Spleen (tissue), 11 donors: ENCODE results near the gene CMTM8. TPM values are rescaled to one million over a fixed set of nuclear protein-coding genes. Genes with fewer than 3 reads are reported as not detected.
A peak's percentile ranks its signal among the peaks of the same experiment; 100 is the strongest.

Experiments
- DNase-seq: peaks from one replicate; pipeline ENCODE4 v3.0.0-alpha.2; 2020
- H3K27ac ChIP-seq, 8 donors: fragments of 200-600 bp; sonication (generic) in 7 of 8; 1 replicate in 4 of 8; 2 replicates in 4 of 8; pipeline versions ENCODE4 v1.5.0 to v1.8.0; 2016 to 2021; ENCODE audit warnings: inconsistent platforms in 4 of 8, mild to moderate bottlenecking in 4 of 8, moderate library complexity in 1 of 8
- H3K27me3 ChIP-seq, 7 donors: fragments of 200-600 bp; sonication (generic) in 6 of 7; replicated peaks in 1 of 7; 1 replicate in 4 of 7; 2 replicates in 3 of 7; pipeline versions ENCODE4 v1.5.0 to v1.8.0; 2016 to 2021; ENCODE audit warnings: inconsistent platforms in 3 of 7, mild to moderate bottlenecking in 1 of 7
- H3K36me3 ChIP-seq, 6 donors: fragments of 200-600 bp; sonication (generic) in 5 of 6; 1 replicate in 4 of 6; 2 replicates in 2 of 6; pipeline versions ENCODE4 v1.5.0 to v1.8.0; 2016 to 2021; ENCODE audit warnings: inconsistent platforms in 2 of 6
- H3K4me1 ChIP-seq, 6 donors: fragments of 200-600 bp; sonication (generic) in 5 of 6; 1 replicate in 3 of 6; 2 replicates in 3 of 6; pipeline versions ENCODE4 v1.5.0 to v1.8.0; 2016 to 2021; ENCODE audit warnings: inconsistent platforms in 3 of 6
- H3K4me3 ChIP-seq, 8 donors: fragments of 200-600 bp; sonication (generic) in 7 of 8; 1 replicate in 4 of 8; 2 replicates in 4 of 8; pipeline versions ENCODE4 v1.5.0 to v1.8.0; 2016 to 2021; ENCODE audit warnings: inconsistent platforms in 4 of 8, mild to moderate bottlenecking in 4 of 8, moderate library complexity in 2 of 8
- H3K9me3 ChIP-seq, 8 donors: fragments of 200-600 bp; sonication (generic) in 7 of 8; 1 replicate in 4 of 8; 2 replicates in 4 of 8; pipeline versions ENCODE4 v1.5.0 to v1.8.0; 2016 to 2021; ENCODE audit warnings: inconsistent platforms in 4 of 8
- CTCF ChIP-seq, 11 experiments: fragments of 200-600 bp in 7 of 11; fragments of 450-650 bp in 4 of 11; sonication (generic) in 4 of 11; IDR thresholded peaks in 8 of 11; conservative IDR thresholded peaks in 3 of 11; 1 replicate in 7 of 11; 2 replicates in 4 of 11; pipeline versions ENCODE4 v1.4.0 to v1.8.0; 2016 to 2021; ENCODE audit warnings: antibody characterized with exemption in 11 of 11, inconsistent platforms in 4 of 11, mild to moderate bottlenecking in 1 of 11
- POLR2A ChIP-seq, 3 donors: fragments of 450-650 bp; IDR thresholded peaks; one replicate each; pipeline ENCODE4 v1.5.1; 2017; ENCODE audit warnings: antibody characterized with exemption in 3 of 3, mild to moderate bottlenecking in 1 of 3
- POLR2AphosphoS5 ChIP-seq, 3 donors: sonication (generic); formaldehyde crosslinking; IDR thresholded peaks; one replicate each; pipeline ENCODE4 v1.5.1; 2017; ENCODE audit warnings: antibody characterized with exemption in 3 of 3
- WGBS, 5 donors: extraction: QIAGEN DNeasy Blood & Tissue Kit in 3 of 5; methylation state at CpG; one replicate each; pipeline versions ENCODE4 v1.1.5 to v1.1.7; 2013 to 2018; 5-methylcytosine and 5-hydroxymethylcytosine counted together
- intact Hi-C: fragments of 100-400 bp; cut with DNase I; formaldehyde crosslinking; loops from one replicate; pipeline ENCODE4 v1.15.0; 2023; ENCODE audit warnings: low total_unique reads
- polyA plus RNA-seq, 3 donors: library from polyadenylated mRNA; stranded (reverse); fragments of 200-250 nt; gene quantifications; one replicate each; pipeline ENCODE4 v1.2.1, GENCODE V29; 2013
- total RNA-seq, 7 donors: library from RNA; depleted of rRNA in 3 of 7; stranded (reverse); fragments of >200 nt in 3 of 7; fragmentation: NEBNext Ultra II Directional in 4 of 7; extraction: Animal tissue kit (Norgen Biotek cat#: 25700) in 4 of 7; gene quantifications; one replicate each; pipeline versions ENCODE4 v1.1.0 to v1.2.1, GENCODE V29; 2016 to 2021
- donor health status: healthy with polysubstance abuse.
- donor health status: DM: no; HTN: no; CAD: no; lungs with moderate emphysema.
- donor health status: DM: no; HTN: no; CAD: no.
- donor health status: Bipolar disorder and iron deficiency.
- donor health status: healthy.
- donor health status: DM: no; HTN: no; CAD: no.
- donor health status: DM: yes; HTN: yes; CAD: no.

Gene CMTM8
- total and polyA plus RNA-seq, 10 donors, result 0.61 to 3.5 (median 1.6) TPM

- H3K27ac ChIP-seq, result peak overlapping the region in 7 of 8 donors; percentile 56 to 97 (median 72)
- no peaks in the 10 kb centered on the region for H3K27me3 ChIP-seq
- H3K4me1 ChIP-seq, result peaks cover 15 to 100% (median 78%) of the 10 kb centered on the region in 6 donors
- TF ChIP-seq POLR2AphosphoS5 (IDR thresholded peaks at IDR 0.05) (peak in 1 of 3 donors; percentile 33), CTCF (IDR thresholded peaks at IDR 0.05 in 8 of 11, conservative IDR thresholded peaks at IDR 0.05 in 3 of 11) (no peak)
- 57 to 78% (median 69%) methylated on average over 7 of the region's 7 CpGs for WGBS, 5 donors
- peaks cover 0 to 19% (median 0%) of the 10 kb centered on the region in 6 donors for H3K36me3 ChIP-seq
- intact Hi-C loops, result no loop called here
- H3K4me3 ChIP-seq, result peak overlapping the region in 1 of 8 donors; percentile 35
- H3K9me3 ChIP-seq, result no peaks in the 10 kb centered on the region
- DNase-seq, result no peak
Measured at GRCh38 chr3:32406486-32407408, 168.3 kb downstream of the CMTM8 start.

- no peaks in the 10 kb centered on the region for H3K27me3 ChIP-seq
- intact Hi-C loops, result no loop called here
- peaks cover 13 to 93% (median 63%) of the 10 kb centered on the region in 6 donors for H3K4me1 ChIP-seq
- peak overlapping the region in 5 of 8 donors; percentile 26 to 97 (median 87) for H3K27ac ChIP-seq
- 78 to 86% (median 84%) methylated on average over 10 of the region's 10 CpGs for WGBS, 5 donors
- no peak overlapping the region for H3K4me3 ChIP-seq
- DNase-seq, result no peak
- peaks cover 0 to 9% (median 0%) of the 10 kb centered on the region in 6 donors for H3K36me3 ChIP-seq
- H3K9me3 ChIP-seq, result no peaks in the 10 kb centered on the region
- TF ChIP-seq POLR2AphosphoS5 (IDR thresholded peaks at IDR 0.05), result no peak
- TF ChIP-seq CTCF (IDR thresholded peaks at IDR 0.05 in 8 of 11, conservative IDR thresholded peaks at IDR 0.05 in 3 of 11), result no peak
- TF ChIP-seq POLR2A (IDR thresholded peaks at IDR 0.05), result no peak
Measured at GRCh38 chr3:32410367-32411246, 172.1 kb downstream of the CMTM8 start.

GRCh38 chr3:32411442-32411841 is 173.0 kb downstream of the CMTM8 start:
- H3K4me1 ChIP-seq, result peaks cover 13 to 93% (median 61%) of the 10 kb centered on the region in 6 donors

More at GRCh38 chr3:32411442-32411841, 173.0 kb downstream of the CMTM8 start:
- 88 to 96% (median 90%) methylated on average over 5 of the region's 5 CpGs for whole genome bisulfite sequencing, 5 donors
- no peak for TF ChIP-seq POLR2A (IDR thresholded peaks at IDR 0.05)
- no peak for TF ChIP-seq POLR2AphosphoS5 (IDR thresholded peaks at IDR 0.05)
- TF ChIP-seq CTCF (IDR thresholded peaks at IDR 0.05 in 8 of 11, conservative IDR thresholded peaks at IDR 0.05 in 3 of 11), result no peak
- no peaks in the 10 kb centered on the region for H3K9me3 ChIP-seq
- no peak for DNase-seq
- peaks cover 0 to 9% (median 0%) of the 10 kb centered on the region in 6 donors for H3K36me3 ChIP-seq
- H3K27me3 ChIP-seq, result no peaks in the 10 kb centered on the region
- intact Hi-C loops, result no loop called here
- peak overlapping the region in 2 of 8 donors; percentile 26 to 97 for H3K27ac ChIP-seq
- no peak overlapping the region for H3K4me3 ChIP-seq
